ENCODE measurements around the gene BAG2. TPM values are rescaled to one million over a fixed set of nuclear protein-coding genes. Genes with fewer than 3 reads are reported as not detected.

BAG2 gene
- total and polyA plus RNA-seq, 10 of the 15 experiments (the other 5 are each of a cell fraction or from before 2014, with no cell fraction given) = 7.7 to 17.6 (median 9.6) TPM

DNA sequence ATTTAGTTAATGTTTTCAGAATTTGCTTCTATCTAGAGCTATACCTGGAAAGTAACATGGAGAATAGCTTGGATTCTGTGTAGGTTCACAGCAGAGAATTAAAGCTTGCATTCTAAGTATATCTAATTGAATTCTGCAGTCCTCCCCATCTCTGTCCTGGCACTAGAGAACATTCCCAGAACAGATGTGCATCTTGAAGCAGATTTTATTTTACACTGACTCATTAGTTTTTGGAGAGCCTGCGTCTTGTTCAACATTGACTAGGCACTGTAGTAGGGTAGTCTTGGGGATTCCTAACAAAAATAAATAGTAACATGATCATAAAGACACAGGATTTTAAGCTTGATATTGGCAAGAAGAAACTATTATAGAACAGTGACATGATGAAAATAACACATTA is 36.2 kb upstream of the BAG2 start:
- Histone ChIP-seq H3K4me2 (ENCODE audit: control insufficient read depth, insufficient read depth) (no peak overlapping the region), H3K9me3 (replicated peaks; ENCODE audit: control insufficient read depth, insufficient read depth, low read length) (no peaks in the 10 kb centered on the region), H3K27ac (ENCODE audit: control insufficient read depth, insufficient read depth) (no peak overlapping the region), H2AFZ (ENCODE audit: control insufficient read depth, low read depth, low read length) (no peak overlapping the region), H3K9ac (ENCODE audit: control insufficient read depth, insufficient read depth, low read length) (no peak overlapping the region), H3K4me3 (no peak overlapping the region), H4K20me1 (ENCODE audit: control insufficient read depth, insufficient read depth) (no peaks in the 10 kb centered on the region), H3K79me2 (ENCODE audit: control insufficient read depth, insufficient read depth, low read length) (no peaks in the 10 kb centered on the region), H3K4me1 (ENCODE audit: control insufficient read depth, insufficient read depth, low read length) (no peaks in the 10 kb centered on the region), H3K27me3 (replicated peaks in 1 of 2; ENCODE audit: control insufficient read depth in 2 of 2, insufficient read depth in 2 of 2, low read length in 1 of 2) (no peaks in the 10 kb centered on the region), H3K36me3 (ENCODE audit: control insufficient read depth in 2 of 2, insufficient read depth in 2 of 2, low read length in 1 of 2) (peaks cover 0 to 5% of the 10 kb centered on the region in 2 experiments; a peak in 1 of 4 replicates)
- WGBS (ENCODE audit: insufficient coverage, insufficient replicate concordance, low lambda C conversion rate, missing lambda C conversion rate) = 95% methylated on average over 1 of the region's 1 CpG
- BruUV-seq (replicated peaks) = no TSS peak
- FAIRE-seq = no peak
- SMC1A ChIA-PET (ENCODE audit: uncharacterized antibody, unreplicated experiment) = interaction anchor here (0.7 to 3.6 kb wide), 3 partner anchors 11 to 35 kb away, joined by 3 to 16 read pairs (median 5); no protein-coding TSS in a partner anchor
- in situ Hi-C loops (cut with MboI) = no loop called here
- RAD21 ChIA-PET (ENCODE audit: unreplicated experiment) = no interaction called here
- intact Hi-C loops (cut with micrococcal nuclease; ENCODE audit: unreplicated experiment) = no loop called here
- POLR2A ChIA-PET = no interaction called here
- CTCF ChIA-PET = no interaction called here
- no peak for ATAC-seq
- no peak for DNase-seq (ENCODE audit: low read depth, low spot score)
- no peak for TF ChIP-seq MLLT1 (IDR thresholded peaks at IDR 0.05)
- TF ChIP-seq ZZZ3 (IDR thresholded peaks at IDR 0.05; ENCODE audit: control insufficient read depth, insufficient read length, low read depth) = no peak
- TF ChIP-seq PBX3 (IDR thresholded peaks at IDR 0.05; ENCODE audit: insufficient replicate concordance, low read depth, low read length) = no peak
- no peak for TF ChIP-seq MEF2B (IDR thresholded peaks at IDR 0.05; ENCODE audit: partially characterized antibody, poor library complexity, severe bottlenecking)
- TF ChIP-seq, protein P1, sequence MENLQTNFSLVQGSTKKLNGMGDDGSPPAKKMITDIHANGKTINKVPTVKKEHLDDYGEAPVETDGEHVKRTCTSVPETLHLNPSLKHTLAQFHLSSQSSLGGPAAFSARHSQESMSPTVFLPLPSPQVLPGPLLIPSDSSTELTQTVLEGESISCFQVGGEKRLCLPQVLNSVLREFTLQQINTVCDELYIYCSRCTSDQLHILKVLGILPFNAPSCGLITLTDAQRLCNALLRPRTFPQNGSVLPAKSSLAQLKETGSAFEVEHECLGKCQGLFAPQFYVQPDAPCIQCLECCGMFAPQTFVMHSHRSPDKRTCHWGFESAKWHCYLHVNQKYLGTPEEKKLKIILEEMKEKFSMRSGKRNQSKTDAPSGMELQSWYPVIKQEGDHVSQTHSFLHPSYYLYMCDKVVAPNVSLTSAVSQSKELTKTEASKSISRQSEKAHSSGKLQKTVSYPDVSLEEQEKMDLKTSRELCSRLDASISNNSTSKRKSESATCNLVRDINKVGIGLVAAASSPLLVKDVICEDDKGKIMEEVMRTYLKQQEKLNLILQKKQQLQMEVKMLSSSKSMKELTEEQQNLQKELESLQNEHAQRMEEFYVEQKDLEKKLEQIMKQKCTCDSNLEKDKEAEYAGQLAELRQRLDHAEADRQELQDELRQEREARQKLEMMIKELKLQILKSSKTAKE (IDR thresholded peaks at IDR 0.05; ENCODE audit: low read depth, poor library complexity, severe bottlenecking) = no peak
- no peak for TF ChIP-seq NBN (IDR thresholded peaks at IDR 0.05)
- no peak for TF ChIP-seq SMAD5 (IDR thresholded peaks at IDR 0.05; ENCODE audit: low read depth)
- TF ChIP-seq IKZF1 (conservative IDR thresholded peaks at IDR 0.05) = no peak
- no peak for TF ChIP-seq SMAD1 (IDR thresholded peaks at IDR 0.05; ENCODE audit: low read depth, partially characterized antibody)
- TF ChIP-seq USF1 (IDR thresholded peaks at IDR 0.05; ENCODE audit: borderline replicate concordance, extremely low read length, insufficient read depth, low read depth, low read length) = no peak
- no peak for TF ChIP-seq BCLAF1 (IDR thresholded peaks at IDR 0.05)
- TF ChIP-seq, protein P2, sequence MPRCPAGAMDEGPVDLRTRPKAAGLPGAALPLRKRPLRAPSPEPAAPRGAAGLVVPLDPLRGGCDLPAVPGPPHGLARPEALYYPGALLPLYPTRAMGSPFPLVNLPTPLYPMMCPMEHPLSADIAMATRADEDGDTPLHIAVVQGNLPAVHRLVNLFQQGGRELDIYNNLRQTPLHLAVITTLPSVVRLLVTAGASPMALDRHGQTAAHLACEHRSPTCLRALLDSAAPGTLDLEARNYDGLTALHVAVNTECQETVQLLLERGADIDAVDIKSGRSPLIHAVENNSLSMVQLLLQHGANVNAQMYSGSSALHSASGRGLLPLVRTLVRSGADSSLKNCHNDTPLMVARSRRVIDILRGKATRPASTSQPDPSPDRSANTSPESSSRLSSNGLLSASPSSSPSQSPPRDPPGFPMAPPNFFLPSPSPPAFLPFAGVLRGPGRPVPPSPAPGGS (IDR thresholded peaks at IDR 0.05; ENCODE audit: borderline replicate concordance, insufficient read depth, low read depth, low read length, poor library complexity, severe bottlenecking) = no peak
- no peak for TF ChIP-seq ZNF207 (IDR thresholded peaks at IDR 0.05; ENCODE audit: borderline replicate concordance)
- TF ChIP-seq POLR2A (IDR thresholded peaks at IDR 0.05; ENCODE audit: low read depth, low read length) = no peak

All from GM12878 (cell line).